GM18517 (cell line): Measurements from ENCODE around the gene TMPRSS4.
"Not testable (repeated sequence)": the region's sequence is repeated elsewhere in the genome, so short reads cannot be mapped to it uniquely, and the experiment has no call there.

Experiments used
- ATAC-seq: cut with Tn5 transposase; IDR thresholded peaks from one replicate; pipeline ENCODE4 v1.9.1; 2021; ENCODE audit warnings: mild to moderate bottlenecking, moderate library complexity; ENCODE audit not compliant: unreplicated experiment

The TMPRSS4 gene

DNA sequence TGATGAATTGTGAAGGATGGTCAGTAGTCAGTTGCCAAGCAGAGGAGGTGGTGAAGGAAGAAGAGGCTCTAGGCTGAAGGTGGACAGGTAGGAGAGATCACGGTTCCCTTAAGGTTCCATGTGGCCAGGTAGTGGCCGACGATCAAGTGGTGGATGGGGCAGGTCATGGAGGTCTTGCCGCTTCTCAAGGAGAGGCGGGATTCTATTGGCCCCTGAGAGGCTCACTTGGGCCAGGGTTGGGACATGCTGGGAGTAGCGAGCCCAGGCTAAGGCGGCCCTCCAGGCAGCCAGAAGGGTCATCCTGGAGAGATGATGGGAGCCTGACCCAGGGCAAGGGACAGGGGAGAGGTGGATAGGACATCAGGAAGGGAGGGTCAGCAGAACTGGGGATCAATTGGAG lies 20.9 kb upstream of the TMPRSS4 start:
- ATAC-seq: no peak

DNA sequence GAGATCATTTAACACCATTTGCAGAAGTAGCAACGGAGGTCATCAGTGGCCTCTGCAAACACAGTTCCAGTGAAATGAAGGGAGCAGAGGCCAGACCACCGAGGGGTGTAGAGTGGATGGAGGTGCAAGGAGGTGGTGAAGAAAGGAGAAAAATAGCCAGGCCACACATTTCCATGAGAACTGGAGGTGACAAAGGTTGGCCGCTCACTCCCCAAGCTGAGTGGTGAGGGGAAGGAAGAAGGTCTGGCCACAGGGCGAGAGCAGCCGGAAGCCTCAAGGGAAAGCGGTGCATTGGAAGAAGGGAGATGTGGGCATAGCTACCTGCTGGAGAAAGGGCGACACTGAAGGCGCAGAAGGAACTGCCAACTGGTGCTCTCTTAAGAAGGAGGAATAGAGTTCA lies 20.1 kb upstream of the TMPRSS4 start:
- no peak for ATAC-seq

DNA sequence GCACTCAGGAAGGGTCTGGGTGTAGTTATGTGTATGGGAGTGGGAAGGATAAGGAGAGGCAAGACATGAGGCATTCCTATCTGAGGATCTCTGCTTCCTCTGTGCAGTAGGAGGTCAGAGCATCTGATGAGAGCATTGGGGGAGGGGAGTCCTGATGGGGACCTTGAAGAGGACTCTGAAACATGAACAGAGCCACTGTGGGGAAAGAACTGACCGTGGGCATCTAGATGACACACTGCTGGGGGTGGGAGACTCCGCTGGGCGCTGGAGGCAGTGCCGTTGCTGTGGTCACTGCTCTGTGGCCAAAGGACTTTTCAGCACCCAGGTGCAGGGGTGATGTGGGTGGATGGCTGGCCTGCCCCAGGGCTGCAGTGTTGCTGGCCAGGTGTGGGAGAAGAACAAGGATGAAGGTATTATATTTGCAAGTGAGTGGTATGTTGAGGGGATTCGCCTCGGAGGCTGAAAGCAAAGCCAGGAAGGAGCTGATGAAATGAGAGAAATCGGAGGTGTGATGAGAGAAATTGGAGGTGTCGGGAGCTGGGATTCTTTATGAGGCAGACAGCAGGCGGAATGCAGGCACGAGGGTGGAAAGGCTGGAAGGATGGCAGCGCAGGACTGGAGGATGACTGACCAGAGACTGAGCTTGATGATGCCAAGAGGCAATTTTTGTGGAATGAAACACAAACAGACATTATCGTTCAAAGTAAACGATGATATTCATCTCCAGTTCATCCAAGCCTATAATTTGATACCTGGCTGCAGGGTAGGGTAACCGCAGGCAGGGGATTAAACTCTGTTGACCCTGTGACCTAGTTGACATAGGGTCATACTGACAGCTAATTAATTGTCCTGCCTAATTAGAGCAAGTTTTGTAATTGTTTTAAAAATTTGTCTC lies 19.4 kb upstream of the TMPRSS4 start:
- no peak for ATAC-seq

DNA sequence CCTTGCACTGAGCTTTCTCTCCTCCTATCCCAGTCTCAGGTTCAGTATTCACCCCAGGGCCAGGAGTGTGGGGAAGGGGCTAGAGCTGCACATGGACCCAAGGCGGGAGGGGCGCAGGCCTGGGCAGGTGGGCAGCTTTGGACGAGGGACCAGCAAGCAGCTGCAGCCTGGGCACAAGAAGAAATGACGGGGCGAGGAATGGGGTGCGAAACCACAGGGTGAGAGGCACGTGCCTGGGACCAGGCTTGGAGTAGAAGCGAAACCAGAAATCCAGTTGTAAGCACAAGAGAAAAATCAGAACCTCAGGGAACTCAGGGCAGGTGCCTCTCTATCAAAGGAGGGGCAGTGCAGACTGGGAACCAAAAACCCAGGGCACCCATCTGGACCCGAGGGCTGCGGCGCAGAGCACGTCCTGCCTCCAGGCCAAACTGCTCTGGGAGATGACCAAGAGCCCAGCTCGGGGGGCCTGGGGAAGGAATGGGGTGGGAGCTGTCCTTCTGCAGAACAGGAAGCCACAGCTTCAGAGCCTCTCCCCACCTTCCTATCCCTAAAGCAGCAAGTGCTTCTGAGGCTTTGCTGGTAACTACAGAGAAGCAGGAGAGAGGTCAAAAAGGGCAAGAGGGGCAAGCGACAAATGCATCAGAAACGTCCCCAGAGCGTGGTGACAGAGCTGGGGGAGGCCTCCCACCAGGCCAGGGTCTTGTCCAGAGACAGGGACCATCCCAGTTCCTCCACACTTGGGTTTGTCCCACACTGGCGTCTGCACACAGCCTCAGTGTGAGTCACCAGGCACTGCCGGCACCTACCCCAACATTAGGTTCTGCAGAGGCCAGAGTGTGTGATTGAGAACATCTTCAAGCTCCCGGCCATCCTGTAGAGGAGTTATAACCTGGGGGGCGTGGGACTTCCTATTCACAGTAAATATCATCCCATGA lies 18.3 kb upstream of the TMPRSS4 start:
- ATAC-seq: no peak

DNA sequence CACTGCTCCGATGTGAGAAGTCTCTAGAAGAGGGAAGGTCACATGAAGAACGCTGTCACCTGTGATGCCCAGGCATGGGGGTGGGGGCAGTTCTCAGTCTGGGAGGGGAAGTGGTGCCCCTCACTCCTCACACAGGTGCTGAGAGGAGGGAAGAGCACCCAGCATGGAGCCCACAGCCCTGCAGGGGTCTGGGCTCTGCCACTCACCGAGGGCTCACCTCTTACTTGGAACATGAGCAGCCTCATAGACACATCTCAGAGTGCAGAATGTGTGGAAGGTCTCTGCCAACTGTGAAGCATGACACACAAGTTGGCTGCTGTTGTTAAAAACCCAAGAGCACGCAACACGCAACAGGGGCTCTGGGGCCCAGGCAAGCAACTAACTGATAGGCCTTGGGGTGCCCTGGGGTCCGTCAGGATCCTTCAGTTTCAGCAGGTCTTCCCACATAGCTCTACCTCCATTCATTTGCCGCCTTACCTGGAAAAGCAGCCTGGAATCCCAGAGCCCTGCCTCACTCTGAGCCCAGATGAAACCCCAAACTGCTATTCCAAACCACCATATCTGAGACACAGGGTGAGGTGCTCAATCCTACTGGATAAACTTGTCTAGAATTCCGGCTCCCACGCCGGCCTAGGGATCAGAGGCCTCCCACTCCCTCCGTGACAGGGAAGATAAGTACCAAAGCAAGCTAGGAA lies 17.5 kb upstream of the TMPRSS4 start:
- ATAC-seq: no peak

DNA sequence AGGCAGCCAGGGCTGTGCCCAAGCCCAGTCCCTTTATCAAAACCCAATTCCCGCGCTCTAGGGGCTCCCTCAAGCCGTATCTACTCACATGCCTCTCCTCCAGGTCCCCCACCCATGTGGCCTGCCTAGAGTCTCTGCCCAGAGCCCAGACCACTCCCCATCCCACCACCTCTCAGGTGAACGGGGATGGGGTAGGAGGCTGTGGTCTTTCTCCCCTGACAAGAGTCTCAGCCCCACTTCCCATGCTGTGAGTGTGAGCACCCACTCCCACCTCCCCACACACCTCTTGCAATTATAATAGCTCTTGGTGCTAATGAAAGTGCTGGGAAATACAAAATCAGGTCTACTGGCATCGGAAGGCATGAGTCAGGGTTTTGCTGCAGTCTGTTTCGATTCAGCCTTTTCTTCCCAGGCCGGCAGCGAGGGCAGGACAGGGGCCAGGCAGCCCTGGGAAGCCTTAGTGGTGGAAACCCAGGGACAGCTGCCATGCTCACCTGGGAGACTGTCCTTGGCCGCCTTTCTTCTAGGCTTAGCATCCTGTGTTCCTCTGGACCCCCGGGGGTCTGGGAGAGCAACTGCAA lies 16.7 kb upstream of the TMPRSS4 start:
- ATAC-seq: no peak

DNA sequence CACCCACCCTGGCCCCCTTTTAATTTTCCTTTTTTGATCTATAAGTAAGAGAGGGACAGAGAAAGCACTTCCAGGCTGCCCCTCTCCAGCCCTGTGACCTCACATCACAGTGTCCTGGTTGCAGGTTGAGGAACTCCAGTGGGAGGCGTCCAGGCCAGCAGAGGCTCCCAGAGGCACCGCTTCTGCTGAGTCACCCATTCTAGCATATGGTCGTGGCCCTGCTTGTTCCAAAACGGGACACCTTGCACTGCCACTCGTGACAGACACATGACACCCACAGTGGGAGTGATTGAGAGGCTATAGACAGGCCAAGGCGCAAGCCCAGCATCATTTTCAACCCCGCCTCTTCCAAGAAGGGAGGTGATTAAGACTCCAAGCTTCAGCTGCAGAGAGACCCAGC lies 16.0 kb upstream of the TMPRSS4 start:
- no peak for ATAC-seq

DNA sequence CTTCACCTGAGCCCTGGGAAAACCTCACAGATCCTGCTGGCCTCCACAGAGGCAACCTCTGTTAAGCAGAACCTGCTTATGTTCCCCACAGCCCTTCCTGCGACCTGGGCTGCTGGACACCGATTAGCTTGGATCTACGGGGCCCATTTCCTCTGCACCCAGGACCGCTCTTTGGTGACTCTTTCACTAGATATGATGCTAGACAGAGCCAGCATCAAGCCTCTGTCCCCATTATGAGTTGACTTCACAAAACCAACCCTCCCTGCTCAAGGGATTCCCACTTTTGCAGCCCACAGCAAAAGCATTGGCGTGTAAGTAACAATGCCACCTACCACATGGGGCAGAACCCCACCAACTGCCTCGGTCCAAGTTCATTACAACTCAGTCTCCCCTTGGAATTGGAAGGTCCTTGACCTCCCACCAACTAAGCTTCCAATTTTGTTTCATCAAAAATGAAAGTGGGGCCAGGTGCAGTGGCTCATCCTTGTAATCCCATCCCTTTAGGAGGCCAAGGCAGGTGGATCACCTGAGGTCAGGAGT lies 15.2 kb upstream of the TMPRSS4 start:
- no peak for ATAC-seq

DNA sequence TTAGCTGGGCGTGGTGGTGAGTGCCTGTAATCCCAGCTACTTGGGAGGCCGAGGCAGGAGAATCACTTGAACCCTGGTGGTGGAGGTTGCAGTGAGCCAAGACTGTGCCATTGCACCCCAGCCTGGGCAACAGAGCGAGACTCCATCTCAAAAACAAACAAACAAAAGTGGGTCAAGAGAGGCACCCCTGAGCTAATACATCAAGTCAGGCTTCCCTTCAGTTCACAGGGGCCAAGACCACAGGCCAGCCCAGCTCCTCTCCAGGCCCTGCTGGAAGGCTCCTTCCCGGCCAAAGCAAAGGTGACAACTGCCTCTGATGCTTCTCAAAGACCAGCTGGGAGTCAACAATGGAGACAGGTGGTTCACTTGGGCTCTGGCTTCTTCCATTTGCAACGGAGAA lies 14.7 kb upstream of the TMPRSS4 start:
- not testable (repeated sequence) for ATAC-seq

DNA sequence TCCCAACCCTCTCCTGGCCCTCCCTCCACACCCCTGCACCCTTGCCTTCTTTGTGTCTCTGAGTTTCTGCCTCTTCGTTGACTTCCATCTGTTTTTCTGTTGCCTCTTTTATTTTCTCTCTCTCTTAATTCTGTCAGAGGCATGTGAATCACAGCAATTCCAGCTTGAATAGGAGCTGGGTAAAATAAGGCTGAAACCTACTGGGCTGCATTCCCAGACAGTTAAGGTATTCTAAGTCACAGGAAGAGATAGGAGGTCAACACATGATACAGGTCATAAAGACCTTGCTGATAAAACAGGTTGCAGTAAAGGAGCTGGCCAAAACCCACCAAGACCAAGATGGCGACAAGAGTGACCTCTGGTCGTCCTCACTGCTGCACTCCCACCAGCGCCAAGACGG lies 14.2 kb upstream of the TMPRSS4 start:
- ATAC-seq: not testable (repeated sequence)

DNA sequence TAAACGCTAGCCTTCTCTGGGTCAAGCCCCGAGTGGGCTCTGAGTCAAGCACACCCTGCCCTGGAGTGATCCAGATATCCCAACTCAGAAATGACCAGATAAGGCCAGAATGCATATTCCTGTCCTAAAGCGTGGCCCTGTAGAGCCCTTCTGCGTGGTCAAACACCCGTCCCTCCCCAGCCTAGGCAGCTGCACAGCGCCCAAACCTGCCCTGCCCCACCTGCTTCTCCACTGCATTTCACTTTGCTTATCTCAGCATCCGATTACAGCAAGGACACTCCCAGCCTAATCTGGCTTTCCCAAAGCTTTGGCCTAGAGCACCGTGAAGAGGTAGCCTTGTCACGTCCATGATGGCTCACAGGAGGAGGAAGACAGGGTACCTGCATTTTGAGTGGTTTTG lies 11.9 kb upstream of the TMPRSS4 start:
- ATAC-seq: no peak

DNA sequence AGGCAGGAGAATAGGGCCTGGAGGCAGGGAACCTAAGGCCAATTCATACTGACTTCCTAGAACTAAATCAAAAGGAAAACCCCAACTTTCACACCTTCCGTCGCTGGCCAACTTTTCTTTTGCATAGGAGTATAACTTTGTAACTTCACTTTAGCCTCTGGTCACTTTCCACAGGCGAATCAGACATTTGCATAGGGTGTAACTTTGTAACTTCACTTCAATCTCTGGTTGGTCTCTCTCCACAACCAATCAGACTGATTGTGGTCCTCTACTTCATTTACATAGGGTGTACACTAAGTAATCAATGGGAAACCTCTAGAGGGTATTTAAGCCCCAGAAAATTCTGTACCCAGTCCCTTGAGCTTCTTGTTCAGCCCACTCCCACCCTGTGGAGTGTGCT lies 11.5 kb upstream of the TMPRSS4 start:
- no peak for ATAC-seq

DNA sequence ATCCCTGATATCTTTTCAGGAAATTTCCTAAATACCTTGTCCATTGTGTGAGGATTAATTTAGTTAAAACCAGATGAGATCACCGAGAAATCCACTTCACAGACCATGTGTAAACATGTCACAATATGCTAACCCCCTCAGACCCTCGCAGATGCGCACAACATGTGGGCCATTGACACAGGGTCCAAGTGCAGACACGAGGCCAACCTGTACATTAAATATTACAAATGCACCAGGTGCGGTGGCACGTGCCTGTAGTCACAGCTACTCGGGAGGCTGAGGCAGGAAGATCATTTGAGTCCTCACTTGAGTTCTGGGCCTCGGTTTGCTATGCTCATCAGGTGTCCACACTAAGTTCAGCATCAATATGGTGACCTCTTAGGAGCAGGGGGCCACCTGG lies 9.9 kb upstream of the TMPRSS4 start:
- no peak for ATAC-seq

DNA sequence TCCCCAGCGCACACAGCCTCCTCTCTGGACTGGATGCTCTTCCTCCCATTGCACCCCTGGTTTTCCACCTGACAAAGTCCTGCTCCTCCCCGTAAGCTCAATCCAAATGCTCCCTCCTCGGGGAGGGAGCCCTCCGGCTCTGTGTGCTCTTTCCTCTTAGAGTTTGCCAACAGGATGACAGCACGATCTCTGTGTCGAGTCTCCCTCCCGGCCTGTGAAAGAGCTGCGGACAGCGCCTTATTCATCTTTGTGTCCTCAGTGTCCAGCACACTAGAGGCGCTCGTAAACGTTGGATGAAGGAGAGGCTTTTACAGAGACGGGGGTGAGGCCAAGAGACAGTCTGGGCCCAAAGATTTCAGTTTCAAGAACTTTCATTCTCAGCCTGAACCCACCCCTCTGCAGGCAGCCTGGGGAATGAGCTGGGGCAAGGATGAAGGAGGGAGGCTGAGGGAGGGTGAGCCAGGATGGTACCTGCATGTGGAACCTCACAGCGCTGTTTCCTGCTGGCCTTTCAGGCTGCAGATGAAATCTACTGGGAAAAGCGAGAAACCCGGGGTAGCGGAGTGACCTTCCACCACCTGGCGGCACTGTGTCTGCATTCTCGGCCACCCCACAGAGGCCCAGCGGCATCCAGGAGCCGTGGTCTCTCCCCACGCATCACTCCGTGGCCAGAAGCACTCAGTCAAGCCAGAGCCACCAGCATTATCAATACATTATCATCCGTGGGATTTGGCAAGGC lies 8.5 kb upstream of the TMPRSS4 start:
- ATAC-seq: no peak

DNA sequence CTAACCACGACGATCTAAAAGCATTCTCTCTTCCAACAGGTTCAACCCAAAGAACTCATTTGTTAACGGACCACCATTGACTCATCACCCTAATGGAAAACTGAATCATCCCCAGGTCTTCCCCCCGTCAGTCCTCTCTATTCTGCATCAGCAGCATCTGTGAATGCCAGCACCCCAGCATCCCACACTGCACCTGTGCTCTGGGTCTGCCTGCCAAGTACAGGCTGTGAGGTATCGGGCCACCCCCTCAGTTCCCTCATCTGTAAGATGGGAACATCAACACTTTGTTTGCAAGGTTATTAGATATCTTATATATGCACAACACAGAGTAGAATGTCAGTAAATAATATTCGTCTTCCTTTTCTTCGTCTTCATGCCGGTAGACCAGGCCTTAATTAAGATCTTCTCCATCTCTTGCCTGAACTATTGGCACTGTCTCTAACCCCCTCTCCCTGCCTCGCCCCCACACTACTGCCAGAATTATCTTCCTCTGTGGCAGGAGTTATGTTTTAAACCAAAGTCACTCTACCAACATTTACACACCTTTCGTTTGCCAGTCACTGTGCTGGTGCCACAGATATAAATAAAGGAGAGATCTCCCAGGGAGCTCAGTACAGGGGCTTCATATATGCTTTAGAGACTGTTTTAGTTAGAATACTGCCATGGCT lies 7.8 kb upstream of the TMPRSS4 start:
- ATAC-seq: no peak

DNA sequence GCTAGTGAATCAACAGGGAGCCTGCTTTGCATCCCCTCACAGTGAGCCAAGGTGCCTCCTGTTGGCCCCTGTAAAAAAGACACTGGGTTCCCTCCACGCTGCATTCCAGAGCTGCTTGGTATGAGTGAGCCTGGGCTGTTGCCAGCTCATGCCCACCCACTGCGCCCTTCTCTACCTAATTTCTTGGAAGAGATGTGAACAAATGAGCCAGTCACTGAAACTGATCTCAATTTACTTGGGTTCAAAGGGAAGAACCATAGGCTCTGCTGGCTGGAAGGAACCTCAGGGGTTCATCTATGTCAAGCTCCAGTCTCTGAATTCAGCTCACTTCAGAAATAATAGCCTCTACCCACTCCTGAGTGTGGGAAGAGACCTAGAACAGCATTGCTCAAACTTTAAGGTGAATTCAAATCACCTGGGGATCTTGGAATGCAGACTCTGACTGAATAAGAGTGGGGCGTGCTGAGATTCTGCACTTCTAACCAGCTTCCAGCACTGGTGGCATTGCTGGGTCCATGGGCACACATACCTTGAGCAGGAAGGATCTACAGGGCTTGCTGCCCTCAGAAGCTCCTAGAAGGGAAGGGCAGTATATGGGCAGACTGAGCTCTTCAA lies 5.4 kb upstream of the TMPRSS4 start:
- ATAC-seq: no peak

DNA sequence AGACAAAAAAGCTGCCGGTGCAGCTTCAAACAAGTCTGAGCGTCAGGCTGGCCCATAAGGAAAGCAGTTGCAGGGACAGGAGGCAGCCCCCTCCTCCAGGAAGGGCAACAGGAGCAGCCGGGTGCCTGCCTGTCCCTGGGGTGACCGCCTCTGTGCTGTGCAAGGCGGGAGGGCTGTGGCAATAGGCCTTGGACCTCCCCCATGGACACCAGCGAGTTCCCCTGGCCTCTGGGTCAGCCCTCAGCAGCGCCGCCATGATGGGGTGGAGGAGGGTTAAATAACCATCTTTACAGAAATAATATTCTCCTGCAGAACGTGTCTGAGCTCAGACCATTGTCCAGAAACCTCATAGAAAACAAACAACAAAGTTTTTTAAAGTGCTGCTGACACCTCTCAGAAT lies 3.3 kb upstream of the TMPRSS4 start:
- ATAC-seq: no peak

DNA sequence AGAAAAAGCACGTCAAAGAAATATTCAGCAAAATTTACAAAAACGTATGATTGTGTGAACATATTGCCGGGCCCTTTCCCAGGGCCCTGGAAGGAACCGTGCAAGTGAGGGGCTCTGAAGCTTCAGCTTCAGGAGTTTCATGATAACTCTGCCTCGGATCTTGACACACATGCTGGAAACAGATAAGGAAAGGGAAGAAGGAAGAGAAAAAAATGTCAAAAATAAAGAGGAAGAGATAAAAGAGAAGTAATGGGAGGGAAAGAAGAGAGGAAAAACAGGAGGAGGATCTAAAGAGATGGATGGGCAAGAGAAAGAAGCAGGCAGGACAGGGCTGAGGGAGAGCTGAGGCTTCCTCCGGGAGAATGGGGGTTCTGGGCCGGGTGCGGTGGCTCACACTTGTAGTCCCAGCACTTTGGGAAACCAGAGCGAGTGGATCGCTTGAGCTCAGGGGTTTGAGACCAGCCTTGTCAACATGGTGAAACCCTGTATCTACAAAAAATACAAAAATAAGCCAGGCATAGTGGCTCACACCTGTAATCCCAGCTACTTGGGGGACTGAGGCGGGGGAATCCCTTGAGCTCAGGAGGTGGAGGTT lies 2.7 kb upstream of the TMPRSS4 start:
- ATAC-seq: no peak

DNA sequence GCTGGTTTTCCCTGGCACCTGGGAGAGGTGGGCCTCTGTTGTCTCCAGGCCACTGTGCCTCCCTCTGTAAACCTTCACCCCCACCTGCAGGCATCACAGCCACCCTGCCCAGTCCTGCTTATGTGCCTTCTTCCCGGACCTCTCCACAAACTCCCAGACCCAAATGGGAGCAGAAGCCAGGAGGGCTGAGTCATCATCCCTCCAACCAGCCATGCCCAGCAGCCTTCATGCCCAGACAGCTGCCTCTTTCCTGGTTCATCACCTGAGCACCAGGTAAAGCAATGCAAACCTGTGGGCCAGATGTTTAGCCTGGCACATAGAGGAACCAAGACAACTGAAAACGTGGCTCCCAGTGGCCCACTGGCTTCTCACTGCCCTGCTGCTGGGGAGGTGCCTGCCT lies 2.1 kb upstream of the TMPRSS4 start:
- ATAC-seq: no peak
